Erythroblast (primary cell): ENCODE measurements around the gene RCAN1.

Source experiments
- GATA1 ChIP-seq: IDR thresholded peaks from 2 replicates; pipeline ENCODE4 v1.6.1; 2011; ENCODE audit warnings: low read depth, mild to moderate bottlenecking, control low read depth, low read length, moderate library complexity
- POLR2A ChIP-seq: IDR thresholded peaks from 2 replicates; pipeline ENCODE4 v1.6.1; 2011; ENCODE audit warnings: mild to moderate bottlenecking, low read length

- TF ChIP-seq POLR2A (no peak), GATA1 (no peak)
These were observed 18.2 kb downstream of the RCAN1 start for GRCh38 chr21:34596561-34597271.
